GDM1 (cell line): ENCODE data around the gene ADORA2A.

Experiments used
- DNase-seq: peaks from one replicate; lab custom pipeline; 2025; lab: John Stamatoyannopoulos, UW

ADORA2A gene

DNA sequence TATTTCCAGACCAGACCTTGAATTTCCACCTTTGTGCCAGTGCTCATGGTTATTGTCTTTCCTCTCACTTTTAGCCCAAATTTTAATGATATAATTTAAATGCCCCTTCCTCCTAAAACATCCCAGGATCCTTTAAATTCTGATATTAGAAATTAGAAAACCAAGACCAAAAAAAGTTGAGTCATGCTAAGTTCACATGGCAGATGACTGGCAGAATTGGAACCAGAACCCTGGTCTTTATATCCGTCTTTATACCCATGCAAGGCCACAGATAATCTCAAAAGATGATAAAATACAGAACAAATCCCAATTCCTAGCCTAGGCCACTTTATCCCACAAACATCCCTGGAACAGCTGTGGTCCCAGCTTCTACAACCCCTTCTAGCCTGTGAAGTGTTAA, 26.5 kb downstream of the ADORA2A start:
- no peak for DNase-seq

DNA sequence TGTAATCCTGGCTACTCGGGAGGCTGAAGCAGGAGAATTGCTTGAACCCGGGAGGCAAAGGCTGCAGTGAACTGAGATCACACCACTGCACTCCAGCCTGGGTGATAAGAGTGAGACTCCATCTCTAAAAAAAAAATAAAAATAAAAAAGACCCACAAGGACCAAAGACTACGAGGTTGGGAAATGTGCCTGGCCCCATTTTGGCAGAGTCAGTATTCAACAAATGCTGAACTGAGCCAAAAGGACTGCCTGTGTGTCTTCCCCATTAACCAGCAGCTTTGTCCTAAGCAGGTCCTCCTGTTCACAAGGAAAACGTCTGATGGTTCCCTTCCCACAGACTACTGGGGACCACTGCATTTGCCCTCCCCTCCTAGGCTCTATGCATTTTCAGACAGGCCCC, 27.6 kb downstream of the ADORA2A start:
- DNase-seq, result no peak

- DNase-seq, result no peak
Measured at GRCh38 chr22:24455751-24456426, 28.5 kb downstream of the ADORA2A start.

- no peak for DNase-seq
Measured at GRCh38 chr22:24457894-24458420, 30.6 kb downstream of the ADORA2A start.

DNA sequence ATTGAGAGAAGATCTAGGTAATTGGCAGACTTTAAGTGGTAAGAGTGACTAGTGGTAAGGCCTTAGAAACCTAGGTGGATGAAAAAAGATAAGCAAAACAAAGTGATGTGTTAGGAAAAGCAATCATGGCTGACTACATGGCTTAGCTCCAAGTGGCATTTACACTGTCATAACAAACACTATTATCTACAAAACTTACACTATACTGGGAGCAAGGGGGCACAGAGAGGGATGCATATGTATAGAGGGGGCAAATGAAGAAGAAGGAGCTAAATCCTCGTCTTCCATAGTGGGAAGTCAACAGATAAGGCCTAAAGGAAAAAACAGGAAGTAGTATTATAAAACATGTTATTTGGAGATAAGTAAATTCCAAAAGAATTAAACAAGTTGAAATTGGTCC, 32.5 kb downstream of the ADORA2A start:
- no peak for DNase-seq

DNA sequence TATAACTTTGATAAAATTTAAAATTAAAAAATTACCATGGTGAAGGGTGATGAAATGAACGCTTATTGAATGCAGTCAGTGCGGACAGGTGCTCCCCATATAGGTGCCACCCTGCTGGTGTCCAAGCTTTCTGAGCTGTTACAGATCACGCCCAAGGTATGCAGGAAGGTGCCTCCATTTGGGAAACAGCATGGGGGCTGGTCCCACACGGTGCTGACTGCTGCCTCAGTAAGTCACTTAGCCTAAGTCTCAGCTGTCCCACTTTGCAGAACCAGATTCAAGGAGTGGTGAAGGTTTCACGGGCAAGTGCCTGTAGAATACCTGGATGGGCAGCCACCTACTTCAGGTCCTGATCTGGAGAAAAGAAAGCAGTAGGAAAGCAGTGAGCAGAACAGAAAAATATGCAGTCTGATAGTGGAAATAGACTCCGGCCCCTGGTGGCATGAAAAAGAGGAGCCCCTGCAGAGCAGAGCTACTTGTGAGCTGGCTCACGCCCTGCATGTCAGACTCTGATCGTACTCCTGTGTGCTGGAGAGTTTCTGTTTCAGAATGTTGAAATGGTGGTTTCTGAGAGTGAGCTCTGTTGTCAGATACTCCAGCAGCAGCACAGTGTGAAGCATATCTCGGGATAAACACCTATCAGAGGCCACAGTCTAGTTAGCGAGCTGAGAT, 33.2 kb downstream of the ADORA2A start:
- no peak for DNase-seq

GRCh38 chr22:24463071-24463760, 35.8 kb downstream of the ADORA2A start:
- DNase-seq, result no peak

DNA sequence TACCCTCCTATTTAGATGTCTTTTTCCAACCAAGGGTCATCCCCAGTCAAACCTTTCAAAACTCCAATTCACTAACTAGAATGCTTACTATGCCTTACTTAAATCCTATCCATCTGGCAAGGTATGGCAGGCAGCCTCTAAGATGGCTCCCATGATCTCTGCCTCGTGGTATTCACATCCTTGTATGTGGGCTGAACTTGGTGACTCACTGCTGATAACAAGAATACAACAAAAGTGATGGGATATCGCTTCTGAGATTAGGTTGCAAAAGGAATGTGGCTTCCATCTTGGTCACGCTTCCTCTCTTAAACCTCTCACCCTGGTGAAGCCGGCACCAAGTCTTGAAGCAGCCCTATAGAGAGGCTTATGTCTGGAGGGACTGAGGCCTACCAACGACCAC, 38.2 kb downstream of the ADORA2A start:
- DNase-seq, result no peak

DNA sequence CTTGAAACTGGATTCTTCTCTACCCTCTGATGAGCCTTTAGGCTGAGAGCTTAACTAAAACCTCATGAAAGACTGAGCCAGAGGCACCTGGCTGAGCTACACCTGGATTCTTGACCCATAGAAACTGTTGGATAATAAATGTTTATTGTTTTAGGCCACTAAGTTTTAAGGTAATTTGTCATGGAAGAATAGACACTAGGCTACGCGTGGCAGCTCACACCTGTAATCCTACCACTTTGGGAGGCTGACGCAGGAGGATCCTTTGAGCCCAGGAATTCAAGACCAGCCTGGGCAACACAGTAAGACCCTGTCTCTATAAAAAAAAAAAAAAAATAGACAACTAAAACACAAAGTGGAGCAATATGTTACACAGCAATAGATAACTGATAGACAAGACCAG, 38.6 kb downstream of the ADORA2A start:
- no peak for DNase-seq

DNA sequence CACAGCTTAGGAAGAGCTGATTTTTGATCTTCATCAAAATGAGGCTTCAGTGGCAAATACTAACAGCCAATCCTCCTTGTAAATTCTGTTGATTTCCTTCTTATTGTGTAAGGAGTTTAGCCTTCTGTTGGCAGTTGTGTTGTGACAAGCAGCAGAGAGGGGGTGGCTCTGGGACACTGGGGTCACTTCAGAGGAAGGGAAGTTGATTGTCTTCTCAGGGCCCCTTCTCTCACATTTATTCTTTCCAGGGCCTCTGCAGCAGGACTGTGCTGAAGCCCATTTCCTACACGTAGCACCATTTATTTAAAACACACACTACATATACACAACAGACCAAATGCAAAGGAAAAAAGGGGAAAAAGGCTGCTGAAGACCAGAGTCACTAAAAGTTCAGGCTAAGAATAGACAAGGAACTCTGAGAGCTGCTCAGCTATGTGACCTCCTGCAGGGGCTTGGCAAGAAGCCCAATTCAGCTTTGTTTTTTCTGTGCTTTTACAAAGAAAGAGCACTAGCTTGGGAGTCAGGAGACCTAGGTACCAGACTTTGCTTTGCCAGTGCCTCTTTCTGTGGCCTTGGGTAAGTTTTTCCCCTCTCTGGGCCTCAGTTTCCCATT, 39.4 kb downstream of the ADORA2A start:
- peak; percentile 68 for DNase-seq

GRCh38 chr22:24467340-24467739, 39.9 kb downstream of the ADORA2A start:
- no peak for DNase-seq

DNA sequence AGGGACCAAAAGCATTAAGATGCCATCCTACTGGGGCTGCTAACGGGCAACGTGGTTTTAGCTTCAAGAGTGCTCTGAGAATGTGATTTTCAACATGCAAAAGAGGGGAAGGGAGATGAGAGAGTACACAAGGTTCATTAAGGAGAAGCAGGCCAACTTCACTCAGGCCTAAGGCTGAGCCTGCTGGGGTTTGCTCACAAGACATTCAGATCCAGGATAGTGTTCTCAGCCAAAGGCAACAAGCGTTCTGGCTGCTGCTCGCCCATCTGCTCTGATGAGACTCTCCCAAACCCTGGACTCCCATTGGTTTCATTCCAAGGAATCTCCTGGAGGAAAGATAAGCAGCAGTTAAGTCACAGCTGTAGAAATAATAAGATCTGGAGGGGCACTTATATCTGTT, 44.2 kb downstream of the ADORA2A start:
- no peak for DNase-seq

GRCh38 chr22:24473284-24473683, 45.9 kb downstream of the ADORA2A start:
- DNase-seq, result no peak

DNA sequence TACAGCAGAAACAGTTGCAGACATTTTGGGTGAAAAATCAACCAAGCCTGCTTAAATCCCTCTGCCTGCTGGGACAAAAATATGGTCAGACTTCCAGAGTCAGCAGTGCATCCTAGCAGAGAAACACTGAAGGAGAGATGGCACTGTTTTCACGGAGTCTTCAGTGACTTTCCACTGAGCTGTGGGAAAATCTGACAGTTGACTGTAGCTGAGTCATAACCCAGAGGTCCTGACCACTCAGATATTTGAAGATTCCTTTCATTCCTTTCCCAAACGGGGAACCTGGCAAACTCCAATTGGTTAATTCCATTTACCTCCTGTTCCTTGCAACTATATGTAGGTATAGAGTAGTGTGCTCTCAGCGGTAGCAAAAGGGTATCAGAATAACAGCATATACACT, 46.8 kb downstream of the ADORA2A start:
- no peak for DNase-seq

- no peak for DNase-seq
Measured at GRCh38 chr22:24474649-24475255, 47.4 kb downstream of the ADORA2A start.

- DNase-seq, result no peak
Measured at GRCh38 chr22:24481641-24482040, 54.2 kb downstream of the ADORA2A start.

DNA sequence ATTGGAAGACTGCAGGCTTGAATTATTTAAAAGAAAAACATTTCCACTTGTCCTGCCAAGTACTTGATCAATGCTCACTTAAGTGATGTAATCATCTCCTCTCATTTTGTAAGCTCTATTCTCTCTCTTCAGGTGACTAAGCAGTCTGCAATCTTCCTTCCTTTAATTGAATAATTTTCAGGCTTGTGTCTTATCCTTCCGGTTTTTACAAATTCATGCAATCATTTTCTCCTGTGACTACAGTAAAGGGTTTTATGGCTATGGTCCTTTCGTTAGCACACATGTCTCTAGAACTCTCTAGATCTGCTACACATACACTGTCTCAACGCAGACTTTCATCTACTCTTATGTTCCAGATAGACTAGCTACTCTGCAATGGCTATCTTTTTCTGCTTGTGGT, 55.2 kb downstream of the ADORA2A start:
- DNase-seq, result no peak

GRCh38 chr22:24482998-24483397, 55.6 kb downstream of the ADORA2A start:
- no peak for DNase-seq

GRCh38 chr22:24483976-24484545, 56.7 kb downstream of the ADORA2A start:
- no peak for DNase-seq

- no peak for DNase-seq
Measured at GRCh38 chr22:24485170-24485569, 57.8 kb downstream of the ADORA2A start.

- DNase-seq, result no peak
Measured at GRCh38 chr22:24485608-24486007, 58.2 kb downstream of the ADORA2A start.

DNA sequence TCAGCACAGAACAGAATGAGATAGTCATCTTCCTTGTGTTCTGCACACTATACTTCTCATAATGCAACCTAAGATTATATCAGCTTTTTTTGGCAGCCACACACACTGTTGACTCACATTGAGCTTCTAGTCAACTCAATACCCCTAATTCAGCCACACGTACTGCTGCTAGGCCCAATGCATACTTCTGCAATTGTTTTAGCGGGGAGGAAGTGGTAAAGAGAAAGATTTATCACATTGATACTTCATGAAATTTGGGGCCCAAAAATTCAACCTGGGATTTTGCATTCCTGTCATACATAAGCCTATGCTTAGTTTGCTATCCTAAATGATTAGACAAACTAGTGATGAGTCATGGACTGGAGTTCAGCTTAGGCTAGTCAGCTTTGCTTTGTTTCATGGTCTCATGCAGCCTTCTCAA, 59.1 kb downstream of the ADORA2A start:
- DNase-seq, result no peak
